ENCODE data around the gene LSAMP. TPM values are rescaled to one million over a fixed set of nuclear protein-coding genes. Genes with fewer than 3 reads are reported as not detected.
"Not testable (repeated sequence)": the region's sequence is repeated elsewhere in the genome, so short reads cannot be mapped to it uniquely, and the experiment has no call there.

The LSAMP gene
- total and polyA plus RNA-seq, 2 donors (not counting 1 experiment from before 2014, with no cell fraction given) = not detected

DNA sequence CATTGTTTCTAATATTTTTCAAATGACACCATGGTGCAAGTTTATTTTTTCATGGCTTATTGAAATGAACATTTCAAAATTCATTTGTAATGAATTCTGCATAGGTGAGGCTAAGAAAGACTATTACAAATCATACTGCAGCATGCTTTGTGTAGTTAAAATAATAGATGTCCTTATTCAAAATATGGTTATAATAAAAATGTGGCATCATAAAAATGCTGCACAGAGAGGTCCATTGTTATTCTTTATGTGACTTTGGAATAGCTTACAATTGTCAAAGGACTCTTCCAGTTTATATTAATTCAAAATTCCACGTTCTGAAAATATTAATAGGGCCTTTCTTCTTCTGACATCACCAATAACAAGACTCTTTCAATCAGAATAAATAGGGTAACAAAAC, 599.3 kb downstream of the LSAMP start:
- no peak overlapping the region for H3K9ac ChIP-seq (ENCODE audit: low read length)
- H3K9me3 ChIP-seq (ENCODE audit: control extremely low read depth in 1 of 3, control insufficient read depth in 2 of 3, insufficient read depth in 1 of 3, low read length in 2 of 3) = no peaks in the 10 kb centered on the region
- intact Hi-C loops (cut with micrococcal nuclease) = no loop called here
- ChIA-PET CTCF (interaction anchor here (1.3 kb wide), 1 partner anchor 8 kb away, joined by 3 read pairs; no protein-coding TSS in a partner anchor), POLR2A (no interaction called here)
- H3K9me3 Mint-ChIP-seq (ENCODE audit: insufficient read depth) = no peaks in the 10 kb centered on the region
- no peak overlapping the region for H3K4me3 Mint-ChIP-seq
- ATAC-seq (ENCODE audit: low read depth) (no peak), DNase-seq (no peak)
- H3K27me3 Mint-ChIP-seq = peaks cover 3% of the 10 kb centered on the region
- no peak overlapping the region for H2AFZ ChIP-seq (ENCODE audit: insufficient read depth, low read depth, low read length, poor library complexity, severe bottlenecking)
- no peaks in the 10 kb centered on the region for H4K20me1 ChIP-seq (ENCODE audit: control insufficient read depth, insufficient read depth, low read length, poor library complexity, severe bottlenecking)
- H3K79me2 ChIP-seq (ENCODE audit: control insufficient read depth, insufficient read depth, low read length) = no peaks in the 10 kb centered on the region
- H3K27me3 ChIP-seq (replicated peaks in 1 of 4; ENCODE audit: control extremely low read depth in 1 of 4, control insufficient read depth in 3 of 4, insufficient read depth in 4 of 4, low read length in 3 of 4) = no peaks in the 10 kb centered on the region
- no peak overlapping the region for H3K27ac Mint-ChIP-seq
- no peaks in the 10 kb centered on the region for H3K4me1 ChIP-seq (ENCODE audit: control insufficient read depth in 2 of 2, insufficient read depth in 2 of 2, low read length in 2 of 2)
- TF ChIP-seq, protein P1, sequence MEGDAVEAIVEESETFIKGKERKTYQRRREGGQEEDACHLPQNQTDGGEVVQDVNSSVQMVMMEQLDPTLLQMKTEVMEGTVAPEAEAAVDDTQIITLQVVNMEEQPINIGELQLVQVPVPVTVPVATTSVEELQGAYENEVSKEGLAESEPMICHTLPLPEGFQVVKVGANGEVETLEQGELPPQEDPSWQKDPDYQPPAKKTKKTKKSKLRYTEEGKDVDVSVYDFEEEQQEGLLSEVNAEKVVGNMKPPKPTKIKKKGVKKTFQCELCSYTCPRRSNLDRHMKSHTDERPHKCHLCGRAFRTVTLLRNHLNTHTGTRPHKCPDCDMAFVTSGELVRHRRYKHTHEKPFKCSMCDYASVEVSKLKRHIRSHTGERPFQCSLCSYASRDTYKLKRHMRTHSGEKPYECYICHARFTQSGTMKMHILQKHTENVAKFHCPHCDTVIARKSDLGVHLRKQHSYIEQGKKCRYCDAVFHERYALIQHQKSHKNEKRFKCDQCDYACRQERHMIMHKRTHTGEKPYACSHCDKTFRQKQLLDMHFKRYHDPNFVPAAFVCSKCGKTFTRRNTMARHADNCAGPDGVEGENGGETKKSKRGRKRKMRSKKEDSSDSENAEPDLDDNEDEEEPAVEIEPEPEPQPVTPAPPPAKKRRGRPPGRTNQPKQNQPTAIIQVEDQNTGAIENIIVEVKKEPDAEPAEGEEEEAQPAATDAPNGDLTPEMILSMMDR (IDR thresholded peaks at IDR 0.05) = no peak
- TF ChIP-seq EZH2 (IDR thresholded peaks at IDR 0.05; ENCODE audit: borderline replicate concordance, insufficient read depth, low read depth, low read length, poor library complexity, severe bottlenecking) = no peak
- WGBS (ENCODE audit: insufficient coverage) = no CpG with 5 or more reads among the region's 1 CpG
- H3K36me3 ChIP-seq (replicated peaks in 1 of 2; ENCODE audit: control extremely low read depth in 1 of 2, control insufficient read depth in 1 of 2, extremely low read depth in 1 of 2, insufficient read depth in 2 of 2, low read length in 1 of 2) = no peaks in the 10 kb centered on the region
- no peak overlapping the region for H3K27ac ChIP-seq (ENCODE audit: low read length in 2 of 2)
- H3K4me2 ChIP-seq (replicated peaks; ENCODE audit: low read depth, low read length, poor library complexity, severe bottlenecking) = no peak overlapping the region
- no peaks in the 10 kb centered on the region for H3K4me1 Mint-ChIP-seq
- H3K4me3 ChIP-seq (ENCODE audit: control extremely low read depth in 1 of 5, extremely low read depth in 1 of 5, insufficient read depth in 1 of 5, low read depth in 2 of 5, low read length in 4 of 5) = no peak overlapping the region

DNA sequence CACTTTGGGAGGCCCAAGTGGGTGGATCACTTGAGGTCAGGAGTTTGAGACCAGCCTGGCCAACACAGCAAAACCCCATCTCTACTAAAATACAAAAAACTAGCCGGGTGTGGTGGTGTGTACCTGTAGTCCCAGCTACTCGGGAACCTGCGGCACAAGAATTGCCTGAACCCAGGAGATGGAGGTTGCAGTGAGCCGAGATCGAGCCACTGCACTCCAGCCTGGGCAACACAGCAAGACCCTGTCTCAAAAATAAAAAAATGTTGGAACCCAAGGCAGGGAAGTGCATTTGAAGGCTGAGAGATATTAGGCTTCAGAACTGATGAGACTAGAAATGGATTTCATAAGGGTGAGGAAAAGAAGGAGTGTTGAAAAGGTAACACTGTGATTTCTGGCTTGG, 600.6 kb downstream of the LSAMP start:
- intact Hi-C loops (cut with micrococcal nuclease); H3K79me2 ChIP-seq (ENCODE audit: control insufficient read depth, insufficient read depth, low read length); H3K27ac ChIP-seq (ENCODE audit: low read length in 2 of 2); H3K4me1 Mint-ChIP-seq; H3K9ac ChIP-seq (ENCODE audit: low read length); DNase-seq; H3K36me3 ChIP-seq (replicated peaks in 1 of 2; ENCODE audit: control extremely low read depth in 1 of 2, control insufficient read depth in 1 of 2, extremely low read depth in 1 of 2, insufficient read depth in 2 of 2, low read length in 1 of 2); H4K20me1 ChIP-seq (ENCODE audit: control insufficient read depth, insufficient read depth, low read length, poor library complexity, severe bottlenecking); ATAC-seq (ENCODE audit: low read depth); POLR2A ChIA-PET; H3K4me3 ChIP-seq (ENCODE audit: control extremely low read depth in 1 of 5, extremely low read depth in 1 of 5, insufficient read depth in 1 of 5, low read depth in 2 of 5, low read length in 4 of 5); H3K4me2 ChIP-seq (replicated peaks; ENCODE audit: low read depth, low read length, poor library complexity, severe bottlenecking); H3K9me3 Mint-ChIP-seq (ENCODE audit: insufficient read depth); H2AFZ ChIP-seq (ENCODE audit: insufficient read depth, low read depth, low read length, poor library complexity, severe bottlenecking); H3K9me3 ChIP-seq (ENCODE audit: control extremely low read depth in 1 of 3, control insufficient read depth in 2 of 3, insufficient read depth in 1 of 3, low read length in 2 of 3); H3K27me3 ChIP-seq (replicated peaks in 1 of 4; ENCODE audit: control extremely low read depth in 1 of 4, control insufficient read depth in 3 of 4, insufficient read depth in 4 of 4, low read length in 3 of 4); H3K4me1 ChIP-seq (ENCODE audit: control insufficient read depth in 2 of 2, insufficient read depth in 2 of 2, low read length in 2 of 2); H3K4me3 Mint-ChIP-seq; H3K27me3 Mint-ChIP-seq; H3K27ac Mint-ChIP-seq: not testable (repeated sequence)
- CTCF ChIA-PET = interaction anchor here (1.0 kb wide), 2 partner anchors 9 to 10 kb away, joined by 3 to 4 read pairs; no protein-coding TSS in a partner anchor
- 84% methylated on average over 4 of the region's 5 CpGs for WGBS (ENCODE audit: insufficient coverage)
